ENCODE measurements around the gene BMPR1A.
A peak's percentile ranks its signal among the peaks of the same experiment; 100 is the strongest.

Gene BMPR1A

GRCh38 chr10:86753051-86753450 is 3.4 kb upstream of the BMPR1A start:
- WGBS (ENCODE audit: extremely low coverage, insufficient coverage, low lambda C conversion rate), result no CpG with 5 or more reads among the region's 2 CpGs
- Histone ChIP-seq H3K4ac (ENCODE audit: low read depth, low read length) (no peak overlapping the region), H4K5ac (ENCODE audit: low read length) (no peak overlapping the region)

DNA sequence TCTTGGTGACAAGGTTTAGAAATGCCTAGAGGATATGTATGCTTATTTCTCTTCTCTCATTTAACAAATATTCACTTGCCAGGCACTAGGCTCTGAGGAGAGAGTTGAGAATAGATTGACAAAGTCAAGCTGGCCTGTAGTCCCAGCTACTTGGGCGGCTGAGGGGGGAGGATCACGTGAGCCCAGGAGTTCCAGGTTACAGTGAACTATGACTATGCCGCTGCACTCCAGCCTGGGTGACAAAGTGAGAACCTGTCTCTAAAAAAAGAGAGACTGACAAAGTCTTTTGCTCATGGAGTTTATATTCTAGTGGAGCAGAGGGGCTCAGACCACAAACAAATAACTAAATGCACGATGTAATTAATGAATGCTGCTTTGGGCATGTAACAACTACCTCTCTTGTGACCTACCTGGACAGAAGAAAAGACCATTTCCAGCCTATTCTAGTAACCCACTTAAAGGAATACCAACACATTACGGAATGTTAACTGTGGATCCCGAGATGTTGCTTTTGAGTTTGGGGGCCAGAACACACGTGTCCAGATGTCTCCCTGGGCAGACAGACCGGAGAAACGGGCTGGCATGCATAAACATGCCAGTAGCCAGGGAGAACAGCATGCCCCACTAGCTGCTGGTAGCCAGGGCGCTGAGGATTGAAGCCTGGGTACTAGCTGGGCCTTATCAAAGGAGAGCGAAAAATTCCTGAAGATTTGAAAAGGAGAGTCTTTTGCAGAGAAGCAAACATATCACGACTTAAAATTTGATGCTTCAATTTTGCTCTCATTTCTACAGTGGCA is 2.6 kb upstream of the BMPR1A start:
- Histone ChIP-seq H2BK120ac (ENCODE audit: low read depth, low read length) (no peak overlapping the region), H2AK5ac (ENCODE audit: low read length) (no peak overlapping the region), H2BK15ac (replicated peaks; ENCODE audit: low read depth) (no peak overlapping the region), H4K5ac (ENCODE audit: low read length) (no peak overlapping the region), H3K4me1 (ENCODE audit: control insufficient read depth, low read depth, low read length) (peaks cover 4% of the 10 kb centered on the region), H4K8ac (ENCODE audit: low read depth, low read length) (no peak overlapping the region), H3K27ac (ENCODE audit: low read depth, low read length) (no peak overlapping the region), H3K4ac (ENCODE audit: low read depth, low read length) (peak overlapping the region; percentile 62), H3K56ac (ENCODE audit: low read length) (peak overlapping the region; percentile 56), H3K36me3 (ENCODE audit: control insufficient read depth, insufficient read depth, low read length) (no peaks in the 10 kb centered on the region), H3K23ac (ENCODE audit: low read length) (no peak overlapping the region), H3K4me3 (ENCODE audit: low read length) (no peak overlapping the region), H3K27me3 (ENCODE audit: insufficient read depth, low read length, poor library complexity) (no peaks in the 10 kb centered on the region), H2BK5ac (ENCODE audit: low read length) (no peak overlapping the region), H3K79me1 (ENCODE audit: low read length) (peaks cover 5% of the 10 kb centered on the region), H3K9ac (ENCODE audit: low read length) (peak overlapping the region; percentile 25), H3K4me2 (ENCODE audit: low read length) (no peak overlapping the region), H3K79me2 (ENCODE audit: control insufficient read depth, insufficient read depth, low read length) (peaks cover 37% of the 10 kb centered on the region), H3K18ac (ENCODE audit: low read length) (no peak overlapping the region)
- no peak for DNase-seq
- WGBS (ENCODE audit: extremely low coverage, insufficient coverage, low lambda C conversion rate), result no CpG with 5 or more reads among the region's 12 CpGs

More at GRCh38 chr10:86753051-86753450, 3.4 kb upstream of the BMPR1A start:
- H3K79me2 ChIP-seq (ENCODE audit: control insufficient read depth, insufficient read depth, low read length), result peaks cover 30% of the 10 kb centered on the region
- no peak overlapping the region for H3K18ac ChIP-seq (ENCODE audit: low read length)
- H3K27me3 ChIP-seq (ENCODE audit: insufficient read depth, low read length, poor library complexity), result no peaks in the 10 kb centered on the region
- H3K23ac ChIP-seq (ENCODE audit: low read length), result no peak overlapping the region
- peak overlapping the region; percentile 4 for H3K9ac ChIP-seq (ENCODE audit: low read length)
- H4K8ac ChIP-seq (ENCODE audit: low read depth, low read length), result no peak overlapping the region
- no peaks in the 10 kb centered on the region for H3K36me3 ChIP-seq (ENCODE audit: control insufficient read depth, insufficient read depth, low read length)
- DNase-seq, result no peak
- no peak overlapping the region for H2BK15ac ChIP-seq (replicated peaks; ENCODE audit: low read depth)
- no peak overlapping the region for H3K27ac ChIP-seq (ENCODE audit: low read depth, low read length)
- peaks cover 4% of the 10 kb centered on the region for H3K4me1 ChIP-seq (ENCODE audit: control insufficient read depth, low read depth, low read length)
- H3K4me3 ChIP-seq (ENCODE audit: low read length), result no peak overlapping the region
- H2AK5ac ChIP-seq (ENCODE audit: low read length), result no peak overlapping the region
- peak overlapping the region; percentile 31 for H3K56ac ChIP-seq (ENCODE audit: low read length)
- H2BK5ac ChIP-seq (ENCODE audit: low read length), result no peak overlapping the region
- H3K4me2 ChIP-seq (ENCODE audit: low read length), result no peak overlapping the region
- peaks cover 5% of the 10 kb centered on the region for H3K79me1 ChIP-seq (ENCODE audit: low read length)
- no peak overlapping the region for H2BK120ac ChIP-seq (ENCODE audit: low read depth, low read length)

DNA sequence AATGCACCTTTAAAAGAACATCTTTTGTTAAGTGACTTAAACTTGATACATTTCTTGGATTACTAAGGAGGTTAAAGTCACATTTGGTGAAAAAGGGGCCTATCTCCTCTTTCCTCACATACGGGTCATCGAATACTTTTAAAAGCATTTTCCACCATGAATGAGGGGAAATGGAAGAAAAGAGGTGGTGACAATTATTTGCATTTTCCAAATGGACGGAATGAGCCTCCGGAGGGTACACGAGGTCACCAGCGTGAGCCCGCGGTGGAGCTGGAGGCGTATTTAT is 1.0 kb upstream of the BMPR1A start:
- peak overlapping the region; percentile 87 for H3K4me3 ChIP-seq (ENCODE audit: low read length)
- peak overlapping the region; percentile 73 for H3K4me2 ChIP-seq (ENCODE audit: low read length)
- peaks cover 5% of the 10 kb centered on the region for H3K4me1 ChIP-seq (ENCODE audit: control insufficient read depth, low read depth, low read length)
- H4K5ac ChIP-seq (ENCODE audit: low read length), result no peak overlapping the region
- peak overlapping the region; percentile 64 for H2BK120ac ChIP-seq (ENCODE audit: low read depth, low read length)
- H3K79me1 ChIP-seq (ENCODE audit: low read length), result peaks cover 5% of the 10 kb centered on the region
- H4K8ac ChIP-seq (ENCODE audit: low read depth, low read length), result no peak overlapping the region
- peak overlapping the region; percentile 97 for H3K18ac ChIP-seq (ENCODE audit: low read length)
- H2BK5ac ChIP-seq (ENCODE audit: low read length), result no peak overlapping the region
- peak overlapping the region; percentile 99 for H3K27ac ChIP-seq (ENCODE audit: low read depth, low read length)
- H3K79me2 ChIP-seq (ENCODE audit: control insufficient read depth, insufficient read depth, low read length), result peaks cover 51% of the 10 kb centered on the region
- WGBS (ENCODE audit: extremely low coverage, insufficient coverage, low lambda C conversion rate), result no CpG with 5 or more reads among the region's 9 CpGs
- peak overlapping the region; percentile 99 for H3K9ac ChIP-seq (ENCODE audit: low read length)
- H2AK5ac ChIP-seq (ENCODE audit: low read length), result no peak overlapping the region
- H3K27me3 ChIP-seq (ENCODE audit: insufficient read depth, low read length, poor library complexity), result no peaks in the 10 kb centered on the region
- DNase-seq, result no peak
- H2BK15ac ChIP-seq (replicated peaks; ENCODE audit: low read depth), result no peak overlapping the region
- no peak overlapping the region for H3K4ac ChIP-seq (ENCODE audit: low read depth, low read length)
- peak overlapping the region; percentile 98 for H3K56ac ChIP-seq (ENCODE audit: low read length)
- H3K36me3 ChIP-seq (ENCODE audit: control insufficient read depth, insufficient read depth, low read length), result no peaks in the 10 kb centered on the region
- H3K23ac ChIP-seq (ENCODE audit: low read length), result no peak overlapping the region

GRCh38 chr10:86755740-86756510 is 494 bp upstream of the BMPR1A start:
- Histone ChIP-seq H2AK5ac (ENCODE audit: low read length) (peak overlapping the region; percentile 77), H3K4ac (ENCODE audit: low read depth, low read length) (peak overlapping the region; percentile 93), H3K56ac (ENCODE audit: low read length) (peak overlapping the region; percentile 98), H3K27me3 (ENCODE audit: insufficient read depth, low read length, poor library complexity) (no peaks in the 10 kb centered on the region), H2BK15ac (replicated peaks; ENCODE audit: low read depth) (no peak overlapping the region), H3K23ac (ENCODE audit: low read length) (peak overlapping the region; percentile 98), H3K9ac (ENCODE audit: low read length) (peak overlapping the region; percentile 99), H3K4me3 (ENCODE audit: low read length) (peak overlapping the region; percentile 87), H3K36me3 (ENCODE audit: control insufficient read depth, insufficient read depth, low read length) (no peaks in the 10 kb centered on the region), H4K5ac (ENCODE audit: low read length) (no peak overlapping the region), H3K18ac (ENCODE audit: low read length) (peak overlapping the region; percentile 97), H4K8ac (ENCODE audit: low read depth, low read length) (peak overlapping the region; percentile 65), H3K4me2 (ENCODE audit: low read length) (peak overlapping the region; percentile 80), H3K4me1 (ENCODE audit: control insufficient read depth, low read depth, low read length) (peaks cover 7% of the 10 kb centered on the region), H3K27ac (ENCODE audit: low read depth, low read length) (peak overlapping the region; percentile 99), H3K79me2 (ENCODE audit: control insufficient read depth, insufficient read depth, low read length) (peaks cover 56% of the 10 kb centered on the region), H2BK120ac (ENCODE audit: low read depth, low read length) (peak overlapping the region; percentile 64), H3K79me1 (ENCODE audit: low read length) (peaks cover 5% of the 10 kb centered on the region), H2BK5ac (ENCODE audit: low read length) (peak overlapping the region; percentile 96)
- DNase-seq, result peak; percentile 97
- WGBS (ENCODE audit: extremely low coverage, insufficient coverage, low lambda C conversion rate), result no CpG with 5 or more reads among the region's 89 CpGs

DNA sequence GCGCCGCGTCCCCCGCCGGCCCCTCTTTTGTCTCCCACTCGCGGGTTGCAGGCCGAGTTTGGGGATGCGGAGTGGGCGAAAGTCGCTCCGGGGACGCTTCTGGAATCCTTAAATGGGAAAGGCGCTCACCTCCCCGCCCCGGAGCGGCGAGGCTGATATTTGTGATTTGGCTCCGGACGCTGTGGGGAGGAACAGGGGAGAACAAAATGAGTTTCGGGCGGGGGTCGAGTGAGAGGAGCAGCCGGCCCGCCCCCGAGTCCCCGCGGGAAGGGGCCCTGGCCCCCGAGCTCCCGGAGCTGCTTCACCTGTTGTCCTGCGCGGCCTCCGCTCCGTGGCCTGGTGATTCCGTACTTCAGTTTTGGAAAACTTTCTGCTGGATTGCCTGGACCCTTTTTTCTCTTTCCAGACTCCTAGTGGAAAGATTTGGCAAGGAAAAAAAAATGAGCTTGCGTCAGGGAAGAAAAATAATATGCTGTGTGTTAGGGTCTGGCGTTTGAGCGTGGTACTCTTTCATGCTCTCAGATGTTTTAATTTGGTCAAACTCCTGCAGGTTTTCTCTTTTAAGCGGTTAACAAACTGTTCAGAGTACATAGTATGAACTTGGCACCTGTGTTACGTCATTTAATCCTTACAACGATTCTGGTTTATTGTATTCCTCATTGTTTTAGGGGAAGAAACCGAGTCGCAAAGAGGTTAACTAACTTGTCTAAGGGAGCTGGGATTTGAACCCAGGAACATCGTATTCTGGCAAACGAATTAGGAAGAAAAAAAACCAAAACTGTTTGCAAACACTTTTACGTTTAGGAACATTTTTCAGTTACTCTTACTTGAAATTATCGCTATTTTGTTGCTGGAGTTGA is 924 bp downstream of the BMPR1A start:
- no peak overlapping the region for H3K23ac ChIP-seq (ENCODE audit: low read length)
- H4K5ac ChIP-seq (ENCODE audit: low read length), result no peak overlapping the region
- H3K56ac ChIP-seq (ENCODE audit: low read length), result peak overlapping the region; percentile 96
- H3K4me3 ChIP-seq (ENCODE audit: low read length), result peak overlapping the region; percentile 82
- H3K4me2 ChIP-seq (ENCODE audit: low read length), result peak overlapping the region; percentile 63
- peak overlapping the region; percentile 20 for H2BK15ac ChIP-seq (replicated peaks; ENCODE audit: low read depth)
- H3K9ac ChIP-seq (ENCODE audit: low read length), result peak overlapping the region; percentile 94
- no CpG with 5 or more reads among the region's 47 CpGs for WGBS (ENCODE audit: extremely low coverage, insufficient coverage, low lambda C conversion rate)
- peaks cover 2% of the 10 kb centered on the region for H3K79me1 ChIP-seq (ENCODE audit: low read length)
- H4K8ac ChIP-seq (ENCODE audit: low read depth, low read length), result peak overlapping the region; percentile 94
- no peak overlapping the region for H2AK5ac ChIP-seq (ENCODE audit: low read length)
- peak overlapping the region; percentile 98 for H3K4ac ChIP-seq (ENCODE audit: low read depth, low read length)
- peaks cover 9% of the 10 kb centered on the region for H3K4me1 ChIP-seq (ENCODE audit: control insufficient read depth, low read depth, low read length)
- no peaks in the 10 kb centered on the region for H3K27me3 ChIP-seq (ENCODE audit: insufficient read depth, low read length, poor library complexity)
- peak; percentile 50 for DNase-seq
- peaks cover 70% of the 10 kb centered on the region for H3K79me2 ChIP-seq (ENCODE audit: control insufficient read depth, insufficient read depth, low read length)
- H3K18ac ChIP-seq (ENCODE audit: low read length), result peak overlapping the region; percentile 98
- H3K27ac ChIP-seq (ENCODE audit: low read depth, low read length), result peak overlapping the region; percentile 98
- H3K36me3 ChIP-seq (ENCODE audit: control insufficient read depth, insufficient read depth, low read length), result no peaks in the 10 kb centered on the region
- peak overlapping the region; percentile 52 for H2BK5ac ChIP-seq (ENCODE audit: low read length)
- H2BK120ac ChIP-seq (ENCODE audit: low read depth, low read length), result peak overlapping the region; percentile 89
